Stimulated activated CD4-positive, alpha-beta T cell treated with anti-CD3 and anti-CD28 coated beads, Interleukin-15, amount 100 ng/mL, for 1 hour (primary cell): ENCODE data around the gene PAM.

Source experiments
- DNase-seq, 2 donors: peaks; one replicate each; pipeline ENCODE4 v3.0.0-alpha.2; 2020; ENCODE audit warnings: low read depth in 1 of 2, low spot score in 1 of 2

Gene PAM

DNA sequence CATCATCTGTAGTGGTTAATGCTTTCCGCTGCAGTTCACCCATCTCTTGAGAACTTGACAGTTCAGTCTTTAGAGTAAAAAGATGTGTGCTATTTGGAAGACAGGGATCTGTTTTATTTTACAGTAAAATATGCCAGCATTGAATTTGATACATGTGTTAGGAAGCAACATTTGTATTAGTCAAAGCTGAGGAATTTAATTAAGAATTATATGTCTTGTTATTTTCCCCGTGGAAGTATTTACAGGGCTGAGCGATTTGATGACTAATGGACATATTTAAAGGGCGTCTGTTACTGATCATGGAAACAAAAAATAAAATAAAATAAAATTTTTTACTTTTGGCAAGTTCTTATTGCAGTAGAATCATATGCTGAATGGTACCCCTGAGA lies 101.3 kb downstream of the PAM start:
- DNase-seq, result no peak

DNA sequence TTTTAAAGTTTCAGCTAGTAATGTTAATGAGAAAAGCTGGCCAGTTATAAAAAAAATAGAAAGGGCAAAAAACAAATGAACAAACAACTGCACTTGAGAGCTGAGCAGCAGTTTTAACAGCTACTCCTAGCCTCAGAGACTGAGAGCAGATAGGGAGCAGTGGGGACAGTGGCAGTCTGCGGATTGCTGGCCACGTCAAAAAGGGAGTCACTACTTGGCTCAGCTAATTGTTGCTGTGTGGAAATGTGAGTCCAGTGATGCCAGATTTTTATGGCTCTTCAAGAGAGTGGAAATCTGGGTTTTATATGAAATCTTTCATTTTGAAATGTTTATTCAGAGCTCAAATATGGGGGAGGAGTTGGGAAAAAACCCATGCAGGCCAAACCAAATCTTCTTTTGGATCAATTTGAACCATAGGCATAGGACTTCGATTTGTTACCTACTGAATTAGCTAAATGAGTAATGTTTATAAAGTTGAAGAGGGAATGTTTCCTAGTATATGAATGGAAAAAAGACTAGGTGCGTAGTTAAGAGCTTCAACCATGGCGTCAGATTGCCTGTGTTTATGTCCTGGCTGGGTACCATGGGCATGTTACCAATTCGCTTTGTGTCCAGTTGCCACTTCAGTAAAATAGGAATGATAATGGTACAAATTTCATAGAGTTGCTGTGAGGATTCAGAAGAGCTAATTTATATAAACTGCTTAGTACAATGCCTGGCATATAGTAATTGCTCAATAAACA lies 102.1 kb downstream of the PAM start:
- no peak for DNase-seq

GRCh38 chr5:102858221-102858620 lies 103.1 kb downstream of the PAM start:
- DNase-seq, result no peak

DNA sequence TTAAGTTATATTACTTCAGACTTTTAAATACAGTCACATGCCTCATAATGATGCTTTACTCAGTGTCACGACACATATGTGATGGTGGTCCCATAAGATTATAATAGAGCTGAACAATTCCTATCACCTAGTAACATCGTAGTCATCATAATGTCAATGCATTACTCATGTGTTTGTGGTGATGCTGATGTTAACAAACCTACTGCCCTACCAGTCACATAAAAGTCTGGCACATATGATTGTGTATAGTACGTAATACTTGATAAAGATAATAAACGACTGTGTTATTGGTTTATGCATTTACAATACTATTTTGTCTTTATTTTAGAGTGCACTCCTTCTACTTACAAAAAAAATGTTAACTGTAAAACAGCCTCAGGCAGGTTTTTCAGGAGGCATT lies 103.7 kb downstream of the PAM start:
- DNase-seq, result no peak

GRCh38 chr5:102860035-102860434 lies 104.9 kb downstream of the PAM start:
- DNase-seq, result no peak

GRCh38 chr5:102863058-102863457 lies 108.0 kb downstream of the PAM start:
- no peak for DNase-seq

DNA sequence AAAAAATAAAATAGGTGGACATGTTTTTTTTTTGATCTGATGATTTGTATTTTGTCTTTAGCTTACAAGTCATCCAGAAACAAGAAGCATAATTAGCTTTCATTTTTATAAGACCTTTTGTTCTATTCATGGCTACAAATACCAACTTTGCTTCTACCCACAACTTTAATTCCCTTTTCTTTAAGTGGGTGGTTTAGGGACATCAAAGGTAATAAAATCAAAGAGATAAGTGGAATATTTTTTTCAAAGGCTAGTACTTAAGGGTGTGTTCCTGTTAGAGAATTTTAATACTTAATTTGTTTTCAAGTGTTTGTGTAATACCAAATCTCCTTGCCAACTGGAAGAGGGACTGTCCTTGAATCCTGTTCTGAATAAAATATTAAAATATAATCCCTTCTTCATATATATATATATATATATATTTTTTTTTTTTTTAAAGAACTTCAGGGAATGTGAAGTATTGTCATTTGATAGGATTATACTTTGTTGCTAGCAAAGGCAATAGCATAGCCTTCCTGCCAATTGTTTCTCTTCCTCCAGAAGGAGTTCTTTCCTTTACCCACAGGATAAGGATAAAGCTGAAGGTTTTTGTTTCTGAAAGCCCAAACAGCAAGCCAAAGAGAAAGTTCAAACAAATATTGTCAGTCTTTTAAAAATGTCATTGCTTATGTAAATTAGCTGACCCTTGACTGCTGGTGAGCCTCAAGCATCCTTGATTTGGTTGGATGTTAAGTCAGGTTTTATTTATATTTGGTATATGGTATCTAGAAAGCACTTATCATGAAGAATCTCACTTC lies 108.9 kb downstream of the PAM start:
- DNase-seq, result no peak

GRCh38 chr5:102865171-102865509 lies 110.0 kb downstream of the PAM start:
- no peak for DNase-seq

- peak in 1 of 2 donors; percentile 10 for DNase-seq
Measured at GRCh38 chr5:102865510-102866236, 110.6 kb downstream of the PAM start.

DNA sequence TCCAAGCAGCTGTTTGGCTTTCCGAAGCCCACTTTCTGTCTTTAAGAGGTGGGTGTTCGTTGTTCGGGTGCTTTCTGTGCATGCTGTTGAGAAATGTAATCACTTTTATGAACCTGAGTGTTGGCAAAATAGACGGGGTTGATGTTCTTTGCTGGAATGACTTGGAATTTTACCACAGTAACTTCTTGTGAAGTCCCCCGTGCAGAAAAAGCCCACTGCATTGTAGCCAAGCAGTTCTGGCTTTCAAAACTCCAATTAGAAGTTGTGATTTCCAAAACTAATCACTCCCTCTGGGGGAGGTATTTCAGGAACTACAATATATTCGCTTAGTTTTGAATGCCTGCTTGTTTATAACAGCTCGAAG lies 111.1 kb downstream of the PAM start:
- no peak for DNase-seq

DNA sequence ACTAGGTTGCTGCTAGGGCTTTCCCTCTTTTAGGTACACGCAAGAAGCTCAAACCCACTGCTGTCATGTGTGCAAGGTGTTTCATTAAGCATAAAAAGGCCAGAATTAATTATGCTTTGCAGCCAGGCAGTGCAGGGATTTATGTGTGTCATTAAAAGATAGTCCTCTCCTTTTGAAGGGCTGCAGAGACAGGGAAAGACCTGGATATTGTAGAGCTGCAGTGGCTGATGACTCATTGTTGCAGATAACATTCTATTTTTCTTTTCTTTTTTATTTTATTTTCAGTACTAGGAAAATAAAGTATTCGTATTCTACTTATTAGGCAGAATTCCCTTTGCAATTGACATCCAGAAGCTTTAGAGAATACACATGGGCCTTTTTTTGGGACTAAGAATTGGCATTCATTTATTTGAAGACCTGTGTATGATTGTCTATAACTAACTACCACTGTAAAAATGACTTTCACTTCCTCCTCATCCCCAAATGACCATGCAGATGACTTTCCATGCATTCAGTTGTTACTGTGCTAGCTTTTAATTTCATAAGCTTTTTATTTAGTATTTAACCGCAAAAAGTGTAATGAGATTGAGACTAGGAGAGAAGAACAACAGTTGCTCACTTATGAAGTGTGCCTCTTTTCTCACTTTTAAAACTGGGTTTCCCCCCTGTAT lies 113.0 kb downstream of the PAM start:
- no peak for DNase-seq

GRCh38 chr5:102869230-102869629 lies 114.1 kb downstream of the PAM start:
- DNase-seq, result no peak

DNA sequence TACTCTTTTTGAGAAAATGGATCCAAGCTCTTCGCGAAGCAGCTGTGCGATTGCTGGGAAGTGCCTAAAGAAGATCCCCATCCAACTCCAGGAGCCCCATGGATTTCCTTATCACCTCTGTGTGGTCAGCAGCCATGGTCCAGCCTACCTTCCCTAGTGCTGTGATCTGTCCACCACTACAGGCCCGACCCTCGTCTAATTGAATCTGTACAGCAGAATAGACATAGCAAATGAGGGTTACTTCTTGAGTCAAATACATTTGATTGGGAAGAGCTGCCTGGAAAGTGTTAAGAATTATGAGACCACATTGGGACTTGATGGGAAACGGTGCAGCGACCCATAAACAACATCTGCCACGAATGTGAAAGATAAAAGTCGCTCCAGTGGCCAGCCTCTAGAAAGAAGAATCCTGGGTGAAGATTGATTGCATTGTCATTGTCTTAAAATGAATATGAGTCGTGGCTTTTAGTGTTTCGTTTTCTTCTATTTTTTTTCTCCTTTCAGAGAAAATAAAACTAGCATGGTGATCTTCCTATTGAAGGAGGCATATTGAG lies 118.4 kb downstream of the PAM start:
- DNase-seq, result no peak

GRCh38 chr5:102874054-102874453 lies 118.9 kb downstream of the PAM start:
- DNase-seq, result no peak

DNA sequence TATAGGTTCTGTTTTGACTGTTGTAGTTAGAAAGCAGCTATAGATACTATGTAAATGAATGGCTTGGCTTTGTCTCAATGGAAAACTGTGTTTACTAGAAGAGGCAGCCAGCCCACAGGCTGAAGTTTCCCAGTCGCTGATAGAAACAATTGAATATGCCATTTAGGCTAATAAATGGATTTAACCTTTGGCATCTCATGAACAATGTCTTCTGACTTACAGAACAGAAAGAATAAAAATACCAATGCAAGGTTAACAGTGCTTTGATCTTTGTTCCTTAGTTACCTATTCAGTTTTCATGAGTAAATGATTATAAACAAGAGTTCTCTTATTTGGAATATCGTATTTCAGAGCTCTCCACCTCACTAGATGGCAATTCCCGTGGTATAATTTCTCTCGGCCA lies 120.6 kb downstream of the PAM start:
- DNase-seq, result no peak

GRCh38 chr5:102876610-102877009 lies 121.5 kb downstream of the PAM start:
- no peak for DNase-seq

DNA sequence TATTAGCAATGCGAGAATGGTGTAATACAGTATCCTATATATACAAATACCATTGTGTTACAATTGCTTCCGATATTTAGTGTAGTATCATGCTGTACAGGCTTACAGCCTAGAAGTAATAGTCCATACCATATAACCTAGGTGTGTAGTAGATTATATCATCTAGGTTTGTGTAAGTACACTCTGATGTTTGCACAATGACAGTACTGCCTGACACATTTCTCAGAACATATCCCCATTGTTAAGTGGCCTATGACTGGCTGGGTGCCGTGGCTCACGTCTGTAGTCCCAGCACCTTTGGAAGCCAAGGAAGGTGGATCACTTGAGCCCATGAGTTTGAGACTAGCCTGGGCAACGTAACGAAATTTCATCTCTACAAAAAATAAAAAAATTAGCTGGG lies 124.6 kb downstream of the PAM start:
- no peak for DNase-seq

- no peak for DNase-seq
Measured at GRCh38 chr5:102886586-102886985, 131.5 kb downstream of the PAM start.

- no peak for DNase-seq
Measured at GRCh38 chr5:102888483-102888882, 133.4 kb downstream of the PAM start.

DNA sequence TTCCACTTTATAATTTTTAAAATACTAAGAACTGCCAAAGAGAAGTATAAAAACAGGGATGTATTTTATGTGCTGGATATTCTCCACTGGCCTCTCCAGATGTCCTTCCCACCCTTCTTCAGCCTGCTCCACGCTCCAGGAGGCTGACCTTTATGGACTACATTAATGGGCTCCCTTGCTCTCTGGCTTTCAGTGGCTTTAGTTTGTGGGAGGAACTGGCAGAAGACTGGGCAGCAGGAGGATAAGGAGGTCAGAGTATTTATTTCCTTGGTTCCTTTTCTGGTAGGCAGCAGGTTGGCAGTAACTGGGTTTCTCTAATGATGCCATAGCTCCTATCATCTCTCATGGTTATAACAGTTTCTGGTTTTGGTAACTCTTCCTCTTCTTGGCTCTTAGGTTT lies 133.9 kb downstream of the PAM start:
- no peak for DNase-seq

DNA sequence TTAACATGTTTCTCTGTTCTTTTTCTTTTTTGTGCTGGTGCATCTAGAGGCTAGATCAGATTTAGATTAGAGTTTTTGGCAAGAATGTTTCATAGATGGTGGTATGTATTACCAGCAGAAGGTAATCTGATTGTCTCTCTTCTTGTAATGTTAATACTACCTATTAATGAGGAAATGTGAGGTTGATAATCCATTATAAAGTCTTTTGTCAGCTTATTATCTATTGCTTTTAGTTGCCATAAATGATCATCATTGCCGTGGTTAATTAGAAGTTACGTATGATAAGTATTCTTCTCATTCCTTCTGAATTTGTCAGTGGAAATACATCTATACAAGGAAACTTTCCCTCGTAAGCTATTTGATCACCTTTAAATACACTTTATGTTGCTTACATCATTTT lies 135.0 kb downstream of the PAM start:
- no peak for DNase-seq
